Mesothelial cell of epicardium (in vitro differentiated cells): Measurements from ENCODE around the gene PID1. TPM values are rescaled to one million over a fixed set of nuclear protein-coding genes. Genes with fewer than 3 reads are reported as not detected.

ENCODE experiments used
- DNase-seq, 2 experiments: peaks; one replicate each; pipeline ENCODE4 v3.0.0; 2021; ENCODE audit warnings: low spot score in 2 of 2; ENCODE audit not compliant: unreplicated experiment in 2 of 2
- H3K27ac Mint-ChIP-seq: 2 replicates; pipeline ENCODE4 v1.8.0; 2021; ENCODE audit warnings: mixed read lengths
- H3K27me3 Mint-ChIP-seq: 2 replicates; pipeline ENCODE4 v1.8.0; 2021; ENCODE audit warnings: low read depth, mixed read lengths
- H3K36me3 Mint-ChIP-seq: 2 replicates; pipeline ENCODE4 v1.8.0; 2021; ENCODE audit warnings: mixed read lengths
- H3K4me1 Mint-ChIP-seq: 2 replicates; pipeline ENCODE4 v1.8.0; 2021; ENCODE audit warnings: mixed read lengths
- H3K4me3 Mint-ChIP-seq: 2 replicates; pipeline ENCODE4 v1.8.0; 2021; ENCODE audit warnings: mild to moderate bottlenecking, moderate library complexity, mixed read lengths
- H3K9me3 Mint-ChIP-seq: 2 replicates; pipeline ENCODE4 v1.8.0; 2021; ENCODE audit warnings: mixed read lengths
- total RNA-seq: library from RNA; stranded (reverse); gene quantifications from 3 replicates; pipeline ENCODE4 v1.2.1, GENCODE V29; 2021
- TF ChIP-seq, protein P1 (sequence below): fragments of 200-600 bp; sonication (generic); IDR thresholded peaks from one replicate; pipeline ENCODE4 v1.5.0; 2021; ENCODE audit warnings: antibody characterized with exemption; ENCODE audit not compliant: unreplicated experiment

The PID1 gene
- total RNA-seq, 1 donor from 2014 or later = 2.0 TPM

DNA sequence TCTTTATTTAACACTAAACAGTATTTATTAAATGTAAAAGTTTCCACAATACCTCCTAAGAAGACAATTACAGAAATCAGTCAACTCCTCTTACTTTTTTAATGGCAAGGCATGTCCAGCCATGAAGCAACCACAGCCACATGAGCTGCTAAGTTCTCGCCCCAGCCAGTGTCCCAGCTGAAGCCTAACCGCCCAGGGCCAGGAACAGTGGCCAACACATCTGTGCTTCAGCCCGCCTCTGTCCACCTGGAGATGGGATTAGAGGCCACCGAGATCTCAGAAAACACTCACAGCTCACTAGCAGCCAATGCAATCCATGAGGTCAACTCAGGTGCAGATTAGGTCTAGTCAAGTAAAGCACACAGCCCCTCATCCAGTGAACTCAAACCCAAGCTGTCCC lies 40.2 kb downstream of the PID1 start:
- Mint-ChIP-seq H3K27ac (no peak overlapping the region), H3K27me3 (peaks cover 3% of the 10 kb centered on the region), H3K36me3 (no peaks in the 10 kb centered on the region), H3K4me3 (no peak overlapping the region), H3K9me3 (no peaks in the 10 kb centered on the region), H3K4me1 (peaks cover 6% of the 10 kb centered on the region)
- TF ChIP-seq, protein P1, sequence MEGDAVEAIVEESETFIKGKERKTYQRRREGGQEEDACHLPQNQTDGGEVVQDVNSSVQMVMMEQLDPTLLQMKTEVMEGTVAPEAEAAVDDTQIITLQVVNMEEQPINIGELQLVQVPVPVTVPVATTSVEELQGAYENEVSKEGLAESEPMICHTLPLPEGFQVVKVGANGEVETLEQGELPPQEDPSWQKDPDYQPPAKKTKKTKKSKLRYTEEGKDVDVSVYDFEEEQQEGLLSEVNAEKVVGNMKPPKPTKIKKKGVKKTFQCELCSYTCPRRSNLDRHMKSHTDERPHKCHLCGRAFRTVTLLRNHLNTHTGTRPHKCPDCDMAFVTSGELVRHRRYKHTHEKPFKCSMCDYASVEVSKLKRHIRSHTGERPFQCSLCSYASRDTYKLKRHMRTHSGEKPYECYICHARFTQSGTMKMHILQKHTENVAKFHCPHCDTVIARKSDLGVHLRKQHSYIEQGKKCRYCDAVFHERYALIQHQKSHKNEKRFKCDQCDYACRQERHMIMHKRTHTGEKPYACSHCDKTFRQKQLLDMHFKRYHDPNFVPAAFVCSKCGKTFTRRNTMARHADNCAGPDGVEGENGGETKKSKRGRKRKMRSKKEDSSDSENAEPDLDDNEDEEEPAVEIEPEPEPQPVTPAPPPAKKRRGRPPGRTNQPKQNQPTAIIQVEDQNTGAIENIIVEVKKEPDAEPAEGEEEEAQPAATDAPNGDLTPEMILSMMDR = no peak
- DNase-seq = no peak

DNA sequence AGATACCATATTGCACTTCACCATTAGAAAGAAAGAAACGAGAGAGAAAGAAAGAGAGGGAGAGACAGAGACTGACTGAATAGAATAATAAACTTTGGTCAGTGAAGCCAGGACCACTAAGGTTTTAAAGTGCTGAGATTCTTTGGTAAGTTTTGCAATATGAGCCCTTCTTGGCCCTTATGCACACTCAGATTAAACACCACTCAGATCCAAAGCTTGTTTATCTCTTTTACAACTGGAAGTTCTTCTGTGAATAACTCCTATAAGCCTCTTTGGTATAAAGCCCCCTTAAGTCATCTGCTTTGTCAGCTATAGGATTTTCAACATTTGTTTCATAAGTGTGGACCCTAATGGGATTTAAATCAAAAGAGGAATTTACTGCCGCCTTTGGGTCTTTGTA lies 40.8 kb downstream of the PID1 start:
- peaks cover 6% of the 10 kb centered on the region for H3K4me1 Mint-ChIP-seq
- no peaks in the 10 kb centered on the region for H3K36me3 Mint-ChIP-seq
- H3K9me3 Mint-ChIP-seq = no peaks in the 10 kb centered on the region
- H3K4me3 Mint-ChIP-seq = no peak overlapping the region
- H3K27me3 Mint-ChIP-seq = peaks cover 5% of the 10 kb centered on the region
- TF ChIP-seq, protein P1 = no peak
- DNase-seq = no peak
- H3K27ac Mint-ChIP-seq = peak overlapping the region; percentile 40

DNA sequence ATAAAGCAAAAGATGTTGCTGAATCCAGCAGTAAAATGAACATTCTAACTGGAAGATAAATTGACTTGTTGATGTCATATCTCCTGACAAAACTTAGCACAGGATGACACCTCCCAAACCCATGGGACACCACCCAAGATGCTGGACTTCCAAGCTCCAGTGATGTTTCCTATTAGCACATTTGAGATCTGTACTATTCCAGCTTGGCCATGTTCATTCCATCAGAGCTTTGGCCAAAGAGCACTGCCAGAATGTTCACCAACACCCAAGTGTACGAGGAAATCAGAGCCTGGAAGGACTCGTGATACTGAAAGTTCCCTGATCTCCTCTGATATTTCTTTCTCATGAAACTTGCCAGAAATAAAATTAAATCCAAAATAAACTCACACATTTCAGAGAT lies 44.7 kb downstream of the PID1 start:
- H3K9me3 Mint-ChIP-seq = peaks cover 11% of the 10 kb centered on the region
- H3K27me3 Mint-ChIP-seq = peaks cover 5% of the 10 kb centered on the region
- H3K4me1 Mint-ChIP-seq = peaks cover 6% of the 10 kb centered on the region
- no peak overlapping the region for H3K27ac Mint-ChIP-seq
- no peak for DNase-seq
- TF ChIP-seq, protein P1 = no peak
- H3K36me3 Mint-ChIP-seq = no peaks in the 10 kb centered on the region
- H3K4me3 Mint-ChIP-seq = no peak overlapping the region

DNA sequence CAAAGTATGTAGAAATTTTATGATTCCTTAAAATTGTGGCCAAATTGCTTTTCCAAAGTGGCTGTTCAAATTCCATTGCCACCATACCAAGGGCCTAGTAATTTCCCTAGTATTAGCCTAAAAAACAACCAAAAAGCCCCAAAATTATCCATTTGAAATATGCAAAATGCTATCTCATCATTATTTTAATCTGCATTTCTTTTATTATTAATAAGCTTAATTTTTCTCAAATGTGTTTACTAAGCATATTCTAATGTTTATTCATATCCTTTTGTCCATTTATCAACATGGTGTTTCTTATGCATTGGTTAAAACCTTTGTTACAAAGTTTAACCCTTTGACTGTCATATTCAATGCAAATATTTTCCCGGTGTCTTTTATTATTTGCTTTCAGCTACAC lies 48.0 kb downstream of the PID1 start:
- H3K4me1 Mint-ChIP-seq = no peaks in the 10 kb centered on the region
- H3K4me3 Mint-ChIP-seq = no peak overlapping the region
- peaks cover 14% of the 10 kb centered on the region for H3K9me3 Mint-ChIP-seq
- TF ChIP-seq, protein P1 = no peak
- no peak overlapping the region for H3K27ac Mint-ChIP-seq
- no peaks in the 10 kb centered on the region for H3K36me3 Mint-ChIP-seq
- no peak for DNase-seq
- H3K27me3 Mint-ChIP-seq = peaks cover 5% of the 10 kb centered on the region

DNA sequence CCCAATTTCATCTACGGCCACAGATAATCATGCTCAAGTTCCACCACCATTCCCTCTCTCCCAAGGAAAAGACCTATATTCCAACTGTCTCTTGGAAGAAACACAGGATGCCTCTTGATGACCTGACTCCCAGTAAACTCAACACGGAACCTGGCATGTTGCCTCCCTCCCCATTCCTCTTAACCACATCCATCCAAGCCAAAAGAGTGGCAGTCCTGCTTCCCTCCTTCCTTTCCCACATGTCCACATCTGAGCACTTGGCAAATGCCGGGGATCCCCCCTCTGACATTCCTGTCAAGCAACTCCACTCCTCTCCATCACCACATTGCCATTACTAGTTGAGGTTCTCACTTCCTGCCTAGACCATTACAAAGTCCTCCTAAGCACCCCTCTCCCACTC lies 49.4 kb downstream of the PID1 start:
- no peak overlapping the region for H3K4me3 Mint-ChIP-seq
- DNase-seq = no peak
- H3K27me3 Mint-ChIP-seq = peaks cover 7% of the 10 kb centered on the region
- H3K27ac Mint-ChIP-seq = no peak overlapping the region
- TF ChIP-seq, protein P1 = no peak
- no peaks in the 10 kb centered on the region for H3K4me1 Mint-ChIP-seq
- no peaks in the 10 kb centered on the region for H3K36me3 Mint-ChIP-seq
- H3K9me3 Mint-ChIP-seq = peaks cover 14% of the 10 kb centered on the region

DNA sequence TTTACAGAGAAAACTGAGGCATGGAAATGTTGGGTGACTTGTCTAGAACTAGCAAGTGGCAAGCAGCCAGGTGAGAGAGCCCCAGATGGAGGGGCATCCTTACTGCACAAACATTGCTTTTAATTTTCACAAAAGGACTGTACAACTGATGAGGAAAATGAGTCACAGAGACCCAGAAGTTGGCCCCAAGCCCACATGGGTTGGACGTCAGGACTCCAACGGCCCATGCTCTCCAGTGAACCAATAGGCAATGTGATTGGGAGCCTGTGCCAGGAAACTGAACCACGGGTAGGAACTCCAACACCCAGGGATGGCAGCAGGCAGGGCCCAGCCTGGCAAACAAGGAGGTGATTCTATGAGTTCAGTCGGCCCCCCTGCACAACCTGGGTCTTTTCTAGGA lies 50.8 kb downstream of the PID1 start:
- DNase-seq = no peak
- peaks cover 4% of the 10 kb centered on the region for H3K27me3 Mint-ChIP-seq
- H3K4me1 Mint-ChIP-seq = no peaks in the 10 kb centered on the region
- TF ChIP-seq, protein P1 = no peak
- no peak overlapping the region for H3K4me3 Mint-ChIP-seq
- H3K36me3 Mint-ChIP-seq = no peaks in the 10 kb centered on the region
- peaks cover 14% of the 10 kb centered on the region for H3K9me3 Mint-ChIP-seq
- no peak overlapping the region for H3K27ac Mint-ChIP-seq
